H1 (cell line): ENCODE results near the gene ARV1.

ENCODE experiments used
- ATF2 ChIP-seq: IDR thresholded peaks from 2 replicates; pipeline ENCODE4 v1.6.1; 2012; ENCODE audit warnings: low read length, inconsistent platforms
- ATF3 ChIP-seq: IDR thresholded peaks from 2 replicates; pipeline ENCODE4 v1.6.1; 2011; ENCODE audit warnings: low read depth, mild to moderate bottlenecking, low read length; ENCODE audit not compliant: insufficient read depth
- BRCA1 ChIP-seq: IDR thresholded peaks from 2 replicates; pipeline ENCODE4 v1.6.1; 2012; ENCODE audit warnings: low read depth, low read length, improper control_type of control experiment
- CTCF ChIP-seq, 3 experiments: IDR thresholded peaks; 1 replicate in 2 of 3; 2 replicates in 1 of 3; pipeline versions ENCODE4 v1.5.1 to v1.6.1; 2011; ENCODE audit warnings: low read length in 3 of 3, mild to moderate bottlenecking in 3 of 3, inconsistent platforms in 2 of 3, low read depth in 1 of 3, moderate library complexity in 1 of 3; ENCODE audit not compliant: insufficient read depth in 1 of 3; ENCODE audit errors: control extremely low read depth in 1 of 3
- GABPA ChIP-seq: IDR thresholded peaks from 2 replicates; pipeline ENCODE4 v1.6.1; 2011; ENCODE audit warnings: mild to moderate bottlenecking, low read length, moderate library complexity, borderline replicate concordance; ENCODE audit not compliant: insufficient read depth
- GTF2F1 ChIP-seq: IDR thresholded peaks from 2 replicates; pipeline ENCODE4 v1.6.1; 2012; ENCODE audit warnings: low read depth, low read length, improper control_type of control experiment, borderline replicate concordance
- HDAC2 ChIP-seq, 2 experiments: fragments of 300-600 bp in 1 of 2; sonication (generic) in 1 of 2; IDR thresholded peaks; 2 replicates each; pipeline ENCODE4 v1.6.1; 2011 to 2012; ENCODE audit warnings: low read depth in 2 of 2, low read length in 2 of 2, mild to moderate bottlenecking in 2 of 2, moderate library complexity in 2 of 2, borderline replicate concordance in 1 of 2, inconsistent platforms in 1 of 2
- JUND ChIP-seq: IDR thresholded peaks from 2 replicates; pipeline ENCODE4 v1.6.1; 2011; ENCODE audit warnings: mild to moderate bottlenecking, improper control_type of control experiment, low read length
- POLR2A ChIP-seq, 2 experiments: IDR thresholded peaks; 1 replicate in 1 of 2; 2 replicates in 1 of 2; pipeline ENCODE4 v1.6.1; 2011; ENCODE audit warnings: low read depth in 2 of 2, low read length in 2 of 2, mild to moderate bottlenecking in 2 of 2; ENCODE audit errors: control extremely low read depth in 1 of 2
- POLR2AphosphoS5 ChIP-seq: IDR thresholded peaks from 2 replicates; pipeline ENCODE4 v1.6.1; 2011; ENCODE audit warnings: low read depth, low read length
- SIN3A ChIP-seq, 2 experiments: IDR thresholded peaks in 1 of 2; conservative IDR thresholded peaks in 1 of 2; 2 replicates each; pipeline ENCODE4 v1.6.1; 2011 to 2012; ENCODE audit warnings: low read length in 2 of 2, improper control_type of control experiment in 1 of 2, low read depth in 1 of 2, mild to moderate bottlenecking in 1 of 2
- TBP ChIP-seq: IDR thresholded peaks from 2 replicates; pipeline ENCODE4 v1.6.1; 2011; ENCODE audit warnings: low read depth, low read length, improper control_type of control experiment
- USF2 ChIP-seq: IDR thresholded peaks from 2 replicates; pipeline ENCODE4 v1.6.1; 2011; ENCODE audit warnings: low read length, improper control_type of control experiment
- YY1 ChIP-seq: IDR thresholded peaks from 2 replicates; pipeline ENCODE4 v1.6.1; 2011; ENCODE audit warnings: low read depth, mild to moderate bottlenecking, low read length

- no peak for TF ChIP-seq SIN3A (conservative IDR thresholded peaks at IDR 0.05 in 1 of 2, IDR thresholded peaks at IDR 0.05 in 1 of 2; ENCODE audit: low read depth in 1 of 2, low read length in 2 of 2)
- TF ChIP-seq JUND, result no peak
- TF ChIP-seq CTCF (IDR thresholded peaks at IDR 0.05; ENCODE audit: control extremely low read depth in 1 of 3, insufficient read depth in 1 of 3, low read depth in 1 of 3, low read length in 3 of 3), result no peak
- no peak for TF ChIP-seq ATF2
- TF ChIP-seq ATF3, result no peak
- TF ChIP-seq GTF2F1, result no peak
- no peak for TF ChIP-seq POLR2A (IDR thresholded peaks at IDR 0.05; ENCODE audit: control extremely low read depth in 1 of 2, low read depth in 2 of 2, low read length in 2 of 2)
- no peak for TF ChIP-seq POLR2AphosphoS5
- no peak for TF ChIP-seq TBP
- TF ChIP-seq GABPA, result no peak
- TF ChIP-seq YY1, result no peak
- no peak for TF ChIP-seq HDAC2 (IDR thresholded peaks at IDR 0.05; ENCODE audit: borderline replicate concordance in 1 of 2, low read depth in 2 of 2, low read length in 2 of 2)
- no peak for TF ChIP-seq USF2
- TF ChIP-seq BRCA1, result no peak
These were observed 62.2 kb downstream of the ARV1 start for GRCh38 chr1:231040800-231041718.
